K562 (cell line): ENCODE data around the gene ATXN7. TPM values are rescaled to one million over a fixed set of nuclear protein-coding genes. Genes with fewer than 3 reads are reported as not detected.

Experiments
- ATAC-seq: fragments of 200-7000 bp; cut with Tn5 transposase; 3 replicates; pipeline ENCODE4 v1.9.1; 2020; ENCODE audit warnings: moderate library complexity
- BruUV-seq: library from RNA; stranded (reverse); fragments of 400-500 nt; replicated peaks from 2 replicates; lab custom pipeline; 2021; lab: Mats Ljungman, UMichigan
- CTCF ChIA-PET: fragments of 300-600 bp; formaldehyde crosslinking; extraction: SDS; loops from one replicate; lab custom pipeline; 2021; ENCODE audit warnings: low intra/inter-chr PET ratio; lab: Yijun Ruan, JAX
- POLR2A ChIA-PET: fragments of 300-600, 350-650 bp; sonication (Branson Sonifier 250); formaldehyde crosslinking; extraction: SDS; loops from one replicate; lab custom pipeline; 2021; ENCODE audit warnings: antibody characterized with exemption, inconsistent platforms; lab: Yijun Ruan, JAX
- DNase-seq, 4 experiments: peaks; one replicate each; pipeline versions ENCODE4 v3.0.0 to v3.0.0-alpha.2; 2011 to 2018; ENCODE audit warnings: low spot score in 3 of 4, mixed read lengths in 3 of 4; ENCODE audit errors: extremely low read depth in 1 of 4
- FAIRE-seq: peaks from 2 replicates; lab custom pipeline; 2011; peaks lifted over from hg19 to GRCh38; lab: Jason Lieb, UNC
- H2AFZ ChIP-seq: 2 replicates; pipeline ENCODE4 v1.6.0; 2011; ENCODE audit warnings: low read depth, low read length, control low read depth, inconsistent platforms
- H3K27ac ChIP-seq: fragments of 200-600 bp; 3 replicates; pipeline ENCODE4 v1.8.0; 2011; ENCODE audit warnings: low read depth, mild to moderate bottlenecking, control low read depth, inconsistent platforms, low read length, moderate library complexity, mixed read lengths; ENCODE audit errors: extremely low read depth
- H3K27me3 ChIP-seq, 2 experiments: fragments of 300-600 bp in 1 of 2; 2 replicates in 1 of 2; 3 replicates in 1 of 2; pipeline versions ENCODE4 v1.6.0 to v1.8.0; 2011; ENCODE audit warnings: inconsistent platforms in 2 of 2, low read length in 2 of 2, mild to moderate bottlenecking in 1 of 2, mixed read lengths in 1 of 2, moderate library complexity in 1 of 2; ENCODE audit not compliant: control insufficient read depth in 2 of 2, insufficient read depth in 2 of 2
- H3K36me3 ChIP-seq: fragments of 300-600 bp; 3 replicates; pipeline ENCODE4 v1.8.0; 2011; ENCODE audit warnings: mild to moderate bottlenecking, low read length, inconsistent platforms; ENCODE audit not compliant: control insufficient read depth, insufficient read depth
- H3K4me1 ChIP-seq, 2 experiments: fragments of 200-600 bp in 1 of 2; replicated peaks in 1 of 2; 2 replicates in 1 of 2; 3 replicates in 1 of 2; pipeline versions ENCODE4 v1.5.1 to v1.8.0; 2011; ENCODE audit warnings: inconsistent platforms in 2 of 2, low read length in 2 of 2, mild to moderate bottlenecking in 1 of 2, mixed read lengths in 1 of 2, moderate library complexity in 1 of 2; ENCODE audit not compliant: control insufficient read depth in 2 of 2, insufficient read depth in 2 of 2
- H3K4me2 ChIP-seq: 2 replicates; pipeline ENCODE4 v1.6.1; 2011; ENCODE audit warnings: low read length, control low read depth, inconsistent platforms, mixed read lengths; ENCODE audit not compliant: insufficient read depth
- H3K4me3 ChIP-seq: fragments of 200-600 bp; sonication (generic), shearing (Covaris generic); 2 replicates; pipeline ENCODE4 v1.5.1; 2016; ENCODE audit warnings: control low read depth, inconsistent platforms
- H3K79me2 ChIP-seq: fragments of 200-600 bp; 3 replicates; pipeline ENCODE4 v1.8.0; 2011; ENCODE audit warnings: low read length, inconsistent platforms; ENCODE audit not compliant: control insufficient read depth, insufficient read depth
- H3K9ac ChIP-seq, 2 experiments: 2 replicates each; pipeline versions ENCODE4 v1.6.0 to v1.6.1; 2011; ENCODE audit warnings: low read depth in 2 of 2, low read length in 2 of 2, control low read depth in 1 of 2, inconsistent platforms in 1 of 2, mild to moderate bottlenecking in 1 of 2, mixed read lengths in 1 of 2; ENCODE audit not compliant: insufficient read depth in 1 of 2
- H3K9me1 ChIP-seq: one replicate; pipeline ENCODE4 v1.6.0; 2011; ENCODE audit warnings: inconsistent platforms, mild to moderate bottlenecking, low read length, moderate library complexity; ENCODE audit not compliant: control insufficient read depth, insufficient read depth
- H3K9me3 ChIP-seq: replicated peaks from 2 replicates; pipeline ENCODE4 v1.5.1; 2011; ENCODE audit warnings: low read depth, low read length, inconsistent platforms; ENCODE audit not compliant: control insufficient read depth, insufficient read depth
- H4K20me1 ChIP-seq: replicated peaks from 2 replicates; pipeline ENCODE4 v1.6.1; 2011; ENCODE audit warnings: low read length, inconsistent platforms, mixed read lengths; ENCODE audit not compliant: control insufficient read depth, insufficient read depth
- ARHGAP35 ChIP-seq: fragments of 450-650 bp; IDR thresholded peaks from 2 replicates; pipeline ENCODE4 v1.6.1; 2018; ENCODE audit not compliant: partially characterized antibody
- ARNT ChIP-seq, 2 experiments: fragments of 450-650 bp; IDR thresholded peaks; 2 replicates each; pipeline ENCODE4 v1.6.1; 2016; ENCODE audit warnings: mild to moderate bottlenecking in 1 of 2
- MAFK ChIP-seq: IDR thresholded peaks from 2 replicates; pipeline ENCODE4 v1.6.1; 2011; ENCODE audit warnings: low read length, improper control_type of control experiment
- MBD1 ChIP-seq: fragments of 250-450 bp; sonication (Bioruptor Pico); IDR thresholded peaks from 2 replicates; pipeline ENCODE4 v1.8.0; 2022; ENCODE audit warnings: inconsistent platforms
- RBM34 ChIP-seq: fragments of 200-400 bp; formaldehyde crosslinking; IDR thresholded peaks from 2 replicates; pipeline ENCODE4 v1.6.1; 2018; ENCODE audit warnings: low read length, borderline replicate concordance; ENCODE audit not compliant: insufficient read depth
- ZC3H8 ChIP-seq: fragments of 450-650 bp; IDR thresholded peaks from 2 replicates; pipeline ENCODE4 v1.6.1; 2017
- ZNF449 ChIP-seq: fragments of 250-450 bp; sonication (Bioruptor Pico); IDR thresholded peaks from 2 replicates; pipeline ENCODE4 v1.8.0; 2022; ENCODE audit warnings: moderate library complexity, mild to moderate bottlenecking, inconsistent platforms
- ZNF518B ChIP-seq: fragments of 250-450 bp; sonication (Bioruptor Pico); IDR thresholded peaks from 2 replicates; pipeline ENCODE4 v1.5.0; 2021; ENCODE audit warnings: mild to moderate bottlenecking, moderate library complexity
- in situ Hi-C: fragments of 300-500 bp; cut with MboI; formaldehyde crosslinking; loops from 4 replicates; pipeline ENCODE4 v1.15.0; 2018; ENCODE audit warnings: inconsistent platforms, mixed read lengths
- intact Hi-C: fragments of 100-400 bp; cut with micrococcal nuclease; formaldehyde crosslinking; loops from 2 replicates; pipeline ENCODE4 v1.14.2; 2022
- polyA plus RNA-seq, 8 experiments: library from polyadenylated mRNA; depleted of rRNA in 4 of 8; stranded (reverse) in 5 of 8; unstranded in 3 of 8; fragments of >200 nt; fragmentation: Nextera tagmentation in 2 of 8; fragmentation: Illumina TruSeq in 1 of 8; extraction: Ambion mirVana in 2 of 8; extraction: Trizol in 1 of 8; gene quantifications; 2 replicates each; pipeline versions ENCODE4 v1.2.1 to v1.2.3, GENCODE V29; 2011 to 2014; ENCODE audit warnings: inconsistent platforms in 1 of 8, missing spikeins in 1 of 8
- total RNA-seq, 7 experiments: library from RNA; depleted of rRNA in 6 of 7; stranded (reverse); fragments of >200 nt in 6 of 7; fragmentation: Illumina TruSeq in 2 of 7; extraction: Trizol in 2 of 7; gene quantifications; 2 replicates each; pipeline versions ENCODE4 v1.2.1 to v1.2.3, GENCODE V29; 2011 to 2021; ENCODE audit warnings: low replicate concordance in 1 of 7

ATXN7 gene
- total and polyA plus RNA-seq, 9 of the 15 experiments (the other 6 are each of a cell fraction or from before 2014, with no cell fraction given), result 0.41 to 9.2 (median 6.7) TPM

GRCh38 chr3:63918321-63918720 is 54.7 kb downstream of the ATXN7 start:
- BruUV-seq, result no TSS peak
- ChIA-PET POLR2A (no interaction called here), CTCF (no interaction called here)
- FAIRE-seq, result no peak
- intact Hi-C loops, result no loop called here
- H3K27ac ChIP-seq, result no peak overlapping the region
- no peak overlapping the region for H3K4me2 ChIP-seq
- in situ Hi-C loops, result no loop called here
- no peak overlapping the region for H3K9ac ChIP-seq
- no peak for DNase-seq
- no peaks in the 10 kb centered on the region for H3K27me3 ChIP-seq
- H3K9me1 ChIP-seq, result no peaks in the 10 kb centered on the region
- no peak for ATAC-seq
- no peak overlapping the region for H2AFZ ChIP-seq
- H3K4me1 ChIP-seq, result no peaks in the 10 kb centered on the region; a peak in 2 of 5 replicates
- no peak overlapping the region for H3K4me3 ChIP-seq
- no peak for TF ChIP-seq ZNF449 (CRISPR knock-in tag)
- TF ChIP-seq ARHGAP35, result no peak
- TF ChIP-seq ARNT (IDR thresholded peaks at IDR 0.05), result no peak
- no peak for TF ChIP-seq ZC3H8
- TF ChIP-seq ZNF518B (CRISPR knock-in tag), result no peak
- TF ChIP-seq RBM34, result no peak
- TF ChIP-seq MBD1 (CRISPR knock-in tag), result no peak
- no peak for TF ChIP-seq MAFK
- H3K9me3 ChIP-seq, result no peaks in the 10 kb centered on the region
- peaks cover 77% of the 10 kb centered on the region for H3K36me3 ChIP-seq
- peaks cover 24% of the 10 kb centered on the region for H3K79me2 ChIP-seq
- H4K20me1 ChIP-seq, result no peaks in the 10 kb centered on the region
